Lower lobe of right lung (tissue), 2 donors: ENCODE results near the gene ZNF740. TPM values are rescaled to one million over a fixed set of nuclear protein-coding genes. Genes with fewer than 3 reads are reported as not detected.

Experiments used
- ATAC-seq, 2 donors: fragments of 200-7000 bp; cut with Tn5 transposase; one replicate each; pipeline ENCODE4 v1.9.1; 2020 to 2022; ENCODE audit warnings: mild to moderate bottlenecking in 2 of 2, moderate library complexity in 2 of 2
- DNase-seq: peaks from one replicate; pipeline ENCODE4 v3.0.0-alpha.2; 2020
- H3K27ac ChIP-seq: fragments of 200-600 bp; one replicate; pipeline ENCODE4 v1.8.0; 2022
- H3K27me3 ChIP-seq: fragments of 200-600 bp; one replicate; pipeline ENCODE4 v1.8.0; 2022; ENCODE audit warnings: low read depth
- H3K36me3 ChIP-seq: fragments of 200-600 bp; one replicate; pipeline ENCODE4 v1.8.0; 2022; ENCODE audit warnings: mild to moderate bottlenecking
- H3K4me1 ChIP-seq: fragments of 200-600 bp; one replicate; pipeline ENCODE4 v1.8.0; 2022
- H3K4me3 ChIP-seq: fragments of 200-600 bp; one replicate; pipeline ENCODE4 v1.8.0; 2022; ENCODE audit warnings: mild to moderate bottlenecking
- H3K9me3 ChIP-seq: fragments of 200-600 bp; one replicate; pipeline ENCODE4 v1.8.0; 2022
- CTCF ChIP-seq: fragments of 200-600 bp; IDR thresholded peaks from one replicate; pipeline ENCODE4 v1.8.0; 2022; ENCODE audit warnings: antibody characterized with exemption, mild to moderate bottlenecking
- intact Hi-C: fragments of 100-400 bp; cut with DNase I; formaldehyde crosslinking; loops from one replicate; pipeline ENCODE4 v1.11.0; 2022
- total RNA-seq: library from RNA; stranded (reverse); fragmentation: NEBNext Ultra II Directional; extraction: Animal tissue kit (Norgen Biotek cat#: 25700); gene quantifications from one replicate; pipeline ENCODE4 v1.2.1, GENCODE V29; 2021
- donor health status: DM: no; HTN: yes; CAD: no; lungs with severe emphysema.

ZNF740 gene
- total RNA-seq, 1 donor from 2014 or later = 49.5 TPM

- Histone ChIP-seq H3K4me1 (peaks cover 61% of the 10 kb centered on the region), H3K27me3 (no peaks in the 10 kb centered on the region), H3K4me3 (no peak overlapping the region), H3K9me3 (no peaks in the 10 kb centered on the region), H3K27ac (no peak overlapping the region), H3K36me3 (peaks cover 7% of the 10 kb centered on the region)
- TF ChIP-seq CTCF = no peak
- no peak for ATAC-seq
- peak; percentile 33 for DNase-seq
- intact Hi-C loops = no loop called here
Observed at GRCh38 chr12:53229454-53229853, 48.9 kb downstream of the ZNF740 start.

GRCh38 chr12:53230108-53230845 is 49.8 kb downstream of the ZNF740 start:
- TF ChIP-seq CTCF = no peak
- Histone ChIP-seq H3K36me3 (peaks cover 7% of the 10 kb centered on the region), H3K9me3 (no peaks in the 10 kb centered on the region), H3K27me3 (no peaks in the 10 kb centered on the region), H3K4me1 (peaks cover 53% of the 10 kb centered on the region), H3K27ac (peak overlapping the region; percentile 53), H3K4me3 (peak overlapping the region; percentile 21)
- DNase-seq = peak; percentile 84
- intact Hi-C loops = no loop called here
- ATAC-seq = peak; percentile 80 to 84

- intact Hi-C loops = no loop called here
- ATAC-seq (no peak), DNase-seq (no peak)
- TF ChIP-seq CTCF = no peak
- Histone ChIP-seq H3K4me3 (peak overlapping the region; percentile 77), H3K36me3 (peaks cover 7% of the 10 kb centered on the region), H3K27me3 (no peaks in the 10 kb centered on the region), H3K9me3 (no peaks in the 10 kb centered on the region), H3K4me1 (peaks cover 43% of the 10 kb centered on the region), H3K27ac (peak overlapping the region; percentile 85)
Observed at GRCh38 chr12:53231671-53231920, 51.1 kb downstream of the ZNF740 start.

- Histone ChIP-seq H3K36me3 (peaks cover 6% of the 10 kb centered on the region), H3K4me3 (peak within 1 kb of the TSS; percentile 77), H3K9me3 (no peaks in the 10 kb centered on the region), H3K4me1 (peaks cover 43% of the 10 kb centered on the region), H3K27ac (peak within 1 kb of the TSS; percentile 85), H3K27me3 (no peaks in the 10 kb centered on the region)
- intact Hi-C loops = no loop called here
- ATAC-seq (peak; percentile 84), DNase-seq (peak; percentile 73)
- TF ChIP-seq CTCF = no peak
Observed at GRCh38 chr12:53231921-53232645, 51.6 kb downstream of the ZNF740 start, which contains the start of gene RARG. Gene RARG (minus strand): TSS chr12:53232209. CDS start chr12:53227545, 4,664 bp downstream.

GRCh38 chr12:53232646-53233461 is 52.3 kb downstream of the ZNF740 start:
- no peaks in the 10 kb centered on the region for H3K9me3 ChIP-seq
- TF ChIP-seq CTCF = no peak
- no peaks in the 10 kb centered on the region for H3K36me3 ChIP-seq
- ATAC-seq (peak; percentile 63 to 64), DNase-seq (peak; percentile 76)
- peaks cover 43% of the 10 kb centered on the region for H3K4me1 ChIP-seq
- peak overlapping the region; percentile 77 for H3K4me3 ChIP-seq
- H3K27me3 ChIP-seq = no peaks in the 10 kb centered on the region
- intact Hi-C loops = no loop called here
- H3K27ac ChIP-seq = peak overlapping the region; percentile 85
